Endothelial cell (in vitro differentiated cells): ENCODE results near the gene SLC8A1. TPM values are rescaled to one million over a fixed set of nuclear protein-coding genes. Genes with fewer than 3 reads are reported as not detected.

Experiments
- DNase-seq: peaks from one replicate; pipeline ENCODE4 v3.0.0; 2021; ENCODE audit warnings: low spot score
- H3K27ac Mint-ChIP-seq: one replicate; pipeline ENCODE4 v1.8.0; 2021; ENCODE audit warnings: mixed read lengths, inconsistent platforms; ENCODE audit not compliant: unreplicated experiment
- H3K27me3 Mint-ChIP-seq: one replicate; pipeline ENCODE4 v1.8.0; 2021; ENCODE audit warnings: mild to moderate bottlenecking, moderate library complexity, mixed read lengths, inconsistent platforms; ENCODE audit not compliant: unreplicated experiment
- H3K36me3 Mint-ChIP-seq: one replicate; pipeline ENCODE4 v1.8.0; 2021; ENCODE audit warnings: mild to moderate bottlenecking, low read depth, mixed read lengths, inconsistent platforms; ENCODE audit not compliant: unreplicated experiment
- H3K4me1 Mint-ChIP-seq: one replicate; pipeline ENCODE4 v1.8.0; 2021; ENCODE audit warnings: mild to moderate bottlenecking, mixed read lengths, inconsistent platforms; ENCODE audit not compliant: unreplicated experiment
- H3K4me3 Mint-ChIP-seq: one replicate; pipeline ENCODE4 v1.8.0; 2021; ENCODE audit warnings: mild to moderate bottlenecking, mixed read lengths, inconsistent platforms; ENCODE audit not compliant: unreplicated experiment
- H3K9me3 Mint-ChIP-seq: one replicate; pipeline ENCODE4 v1.8.0; 2021; ENCODE audit warnings: mixed read lengths, inconsistent platforms; ENCODE audit not compliant: unreplicated experiment
- CTCF ChIP-seq: fragments of 200-600 bp; sonication (generic); IDR thresholded peaks from one replicate; pipeline ENCODE4 v1.5.0; 2021; ENCODE audit warnings: antibody characterized with exemption; ENCODE audit not compliant: unreplicated experiment
- total RNA-seq: library from RNA; stranded (reverse); fragmentation: NEBNext Ultra II Directional; extraction: Animal tissue kit (Norgen Biotek cat#: 25700); gene quantifications from one replicate; pipeline ENCODE4 v1.2.1, GENCODE V29; 2021; ENCODE audit not compliant: unreplicated experiment

SLC8A1 gene
- total RNA-seq, 1 donor from 2014 or later = 0.80 TPM

DNA sequence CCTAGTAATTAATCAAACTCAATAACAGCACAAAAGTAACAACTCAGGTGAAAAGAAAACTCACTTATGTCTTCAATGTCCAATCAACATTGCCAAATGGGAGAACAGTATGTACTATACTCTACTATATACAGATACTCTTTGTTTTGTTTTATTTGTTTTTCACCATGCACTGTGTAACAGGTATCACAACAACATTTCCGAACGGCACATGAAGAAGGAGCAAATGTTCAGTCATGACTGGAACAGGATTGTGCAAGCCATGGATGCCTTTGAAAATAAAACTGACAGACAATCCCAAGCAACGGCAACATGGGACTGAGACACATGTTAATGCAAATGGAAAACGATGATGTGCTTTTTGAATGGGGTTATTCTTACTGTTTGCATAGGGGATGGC lies 337.9 kb downstream of the SLC8A1 start:
- no peak overlapping the region for H3K4me3 Mint-ChIP-seq
- H3K27ac Mint-ChIP-seq = no peak overlapping the region
- no peak for DNase-seq
- no peaks in the 10 kb centered on the region for H3K4me1 Mint-ChIP-seq
- no peak for TF ChIP-seq CTCF
- H3K9me3 Mint-ChIP-seq = no peaks in the 10 kb centered on the region
- no peaks in the 10 kb centered on the region for H3K27me3 Mint-ChIP-seq
- no peaks in the 10 kb centered on the region for H3K36me3 Mint-ChIP-seq

DNA sequence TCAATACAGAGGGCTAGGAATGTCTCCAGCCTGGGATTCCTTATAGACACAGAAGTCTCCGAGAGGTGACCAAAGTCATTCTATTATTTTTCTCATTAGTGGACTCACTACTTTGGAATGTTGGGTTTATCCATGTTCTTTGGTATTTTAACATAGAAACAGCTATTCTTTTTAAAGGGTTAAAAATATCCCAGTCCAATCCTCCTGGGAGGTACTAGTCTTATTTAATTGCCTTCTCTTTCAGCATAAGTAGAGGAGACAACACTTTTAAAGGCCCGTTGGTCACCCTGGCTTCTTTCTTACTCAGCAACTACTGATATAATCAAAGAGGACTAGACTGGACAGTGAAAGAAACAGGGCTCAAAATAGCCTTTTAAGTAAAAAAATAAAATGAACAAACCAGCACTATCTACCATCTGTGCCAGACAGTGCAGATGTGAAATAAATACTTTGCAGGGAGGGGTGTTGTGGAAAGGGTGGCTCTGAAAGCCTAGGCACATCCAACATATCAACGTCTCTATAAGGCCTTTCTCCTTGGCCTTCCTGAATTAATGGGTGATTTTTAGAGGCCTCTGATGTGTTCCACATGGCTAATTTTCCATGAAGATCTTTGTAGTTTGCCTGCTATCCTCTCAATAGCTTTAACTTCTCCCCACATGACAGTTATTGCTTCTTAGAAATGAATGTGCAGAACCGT lies 338.5 kb downstream of the SLC8A1 start:
- Mint-ChIP-seq H3K9me3 (no peaks in the 10 kb centered on the region), H3K27ac (no peak overlapping the region), H3K27me3 (no peaks in the 10 kb centered on the region), H3K36me3 (no peaks in the 10 kb centered on the region), H3K4me1 (no peaks in the 10 kb centered on the region), H3K4me3 (no peak overlapping the region)
- no peak for TF ChIP-seq CTCF
- DNase-seq = no peak

GRCh38 chr2:40109381-40109780 lies 342.5 kb downstream of the SLC8A1 start:
- Mint-ChIP-seq H3K27ac (no peak overlapping the region), H3K9me3 (no peaks in the 10 kb centered on the region), H3K27me3 (no peaks in the 10 kb centered on the region), H3K4me1 (no peaks in the 10 kb centered on the region), H3K4me3 (no peak overlapping the region), H3K36me3 (no peaks in the 10 kb centered on the region)
- TF ChIP-seq CTCF = no peak
- DNase-seq = no peak

- Mint-ChIP-seq H3K9me3 (no peaks in the 10 kb centered on the region), H3K27ac (no peak overlapping the region), H3K4me1 (no peaks in the 10 kb centered on the region), H3K4me3 (no peak overlapping the region), H3K36me3 (no peaks in the 10 kb centered on the region), H3K27me3 (no peaks in the 10 kb centered on the region)
- no peak for TF ChIP-seq CTCF
- DNase-seq = no peak
Measured at GRCh38 chr2:40108851-40109250, 343.0 kb downstream of the SLC8A1 start.

DNA sequence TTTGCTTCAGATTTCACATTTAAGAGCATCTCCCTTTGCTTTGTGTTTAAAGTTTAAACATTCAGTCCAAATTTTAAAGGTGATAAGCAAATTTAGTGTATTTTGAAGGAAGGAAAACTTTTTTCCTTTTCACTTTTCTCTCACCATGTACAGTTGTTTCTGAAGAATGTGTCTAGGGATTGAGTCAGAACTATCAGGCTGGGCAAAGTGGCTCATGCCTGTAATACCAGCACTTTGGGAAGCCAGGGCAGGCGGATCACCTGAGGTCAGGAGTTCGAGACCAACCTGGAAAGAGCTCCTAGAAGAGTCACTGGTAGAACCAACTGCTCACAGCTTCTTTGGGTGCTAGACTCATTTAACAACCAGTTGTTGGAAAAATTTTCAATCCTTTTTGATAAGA lies 345.8 kb downstream of the SLC8A1 start:
- Mint-ChIP-seq H3K4me3 (no peak overlapping the region), H3K27me3 (no peaks in the 10 kb centered on the region), H3K27ac (no peak overlapping the region), H3K9me3 (no peaks in the 10 kb centered on the region), H3K36me3 (no peaks in the 10 kb centered on the region), H3K4me1 (no peaks in the 10 kb centered on the region)
- TF ChIP-seq CTCF = no peak
- DNase-seq = no peak
